A673 (cell line): ENCODE results near the gene WLS. TPM values are rescaled to one million over a fixed set of nuclear protein-coding genes. Genes with fewer than 3 reads are reported as not detected.

Experiments used
- BruUV-seq: library from RNA; stranded (reverse); fragments of 400-500 nt; replicated peaks from 2 replicates; lab custom pipeline; 2021; lab: Mats Ljungman, UMichigan
- CTCF ChIA-PET: fragments of 300-600 bp; sonication (Branson Sonifier 250); formaldehyde crosslinking; loops from one replicate; lab custom pipeline; 2022; ENCODE audit warnings: antibody characterized with exemption; lab: Charles Lee
- POLR2A ChIA-PET: fragments of 300-600 bp; sonication (Branson Sonifier 250); formaldehyde crosslinking; loops from one replicate; lab custom pipeline; 2022; ENCODE audit warnings: antibody characterized with exemption; ENCODE audit not compliant: low non-redundant PET; lab: Charles Lee
- DNase-seq: peaks from one replicate; pipeline ENCODE4 v3.0.0-alpha.2; 2015; ENCODE audit warnings: low spot score
- H3K27ac ChIP-seq: fragments of 200-600 bp; sonication (generic); 2 replicates; pipeline ENCODE4 v1.5.1; 2016; ENCODE audit warnings: mixed run types, low read depth, mild to moderate bottlenecking, mixed read lengths, antibody characterized with exemption, low read length; ENCODE audit not compliant: poor library complexity, severe bottlenecking
- H3K27me3 ChIP-seq: fragments of 200-600 bp; sonication (generic); replicated peaks from 2 replicates; pipeline ENCODE4 v1.6.1; 2017; ENCODE audit warnings: mixed run types, low read depth, mild to moderate bottlenecking, mixed read lengths, antibody characterized with exemption, low read length; ENCODE audit not compliant: insufficient read depth, poor library complexity
- H3K36me3 ChIP-seq: fragments of 200-600 bp; sonication (generic); 2 replicates; pipeline ENCODE4 v1.6.1; 2016; ENCODE audit warnings: mixed run types, mild to moderate bottlenecking, mixed read lengths, antibody characterized with exemption, low read length; ENCODE audit not compliant: insufficient read depth, poor library complexity, severe bottlenecking
- H3K4me1 ChIP-seq: fragments of 200-600 bp; sonication (generic); 2 replicates; pipeline ENCODE4 v1.6.1; 2017; ENCODE audit warnings: mixed run types, mild to moderate bottlenecking, mixed read lengths, antibody characterized with exemption, low read length; ENCODE audit not compliant: insufficient read depth, poor library complexity, severe bottlenecking
- H3K4me3 ChIP-seq: fragments of 200-600 bp; sonication (generic); 2 replicates; pipeline ENCODE4 v1.5.1; 2016; ENCODE audit warnings: low read depth, mixed run types, mild to moderate bottlenecking, mixed read lengths, low read length; ENCODE audit not compliant: poor library complexity, severe bottlenecking
- H3K9me3 ChIP-seq: fragments of 200-600 bp; sonication (generic); 2 replicates; pipeline ENCODE4 v1.6.1; 2016; ENCODE audit warnings: mixed run types, low read depth, mild to moderate bottlenecking, mixed read lengths, antibody characterized with exemption, low read length; ENCODE audit not compliant: poor library complexity, severe bottlenecking
- CTCF ChIP-seq: fragments of 300-800, 200-600 bp; sonication (generic); conservative IDR thresholded peaks from 2 replicates; pipeline ENCODE4 v1.5.1; 2017; ENCODE audit warnings: low read depth, mild to moderate bottlenecking, antibody characterized with exemption, low read length, moderate library complexity, mixed read lengths
- EZH2 ChIP-seq: fragments of 200-600 bp; sonication (generic); IDR thresholded peaks from 2 replicates; pipeline ENCODE4 v1.6.1; 2017; ENCODE audit warnings: borderline replicate concordance, low read depth, mild to moderate bottlenecking, mixed read lengths, antibody characterized with exemption, low read length; ENCODE audit not compliant: poor library complexity, severe bottlenecking
- intact Hi-C: fragments of 100-400 bp; cut with micrococcal nuclease; formaldehyde crosslinking; loops from one replicate; pipeline ENCODE4 v1.10.0; 2022; ENCODE audit not compliant: unreplicated experiment
- total RNA-seq: library from RNA; stranded (reverse); gene quantifications from 2 replicates; pipeline ENCODE4 v1.2.3, GENCODE V29; 2021

WLS gene
- total RNA-seq, 1 experiment from 2014 or later: 144 TPM

- Histone ChIP-seq H3K27ac (no peak overlapping the region), H3K4me1 (peaks cover 11% of the 10 kb centered on the region), H3K9me3 (no peaks in the 10 kb centered on the region), H3K27me3 (no peaks in the 10 kb centered on the region), H3K36me3 (peaks cover 31% of the 10 kb centered on the region), H3K4me3 (no peak overlapping the region)
- intact Hi-C loops: no loop called here
- no TSS peak for BruUV-seq
- ChIA-PET CTCF (no interaction called here), POLR2A (no interaction called here)
- TF ChIP-seq EZH2 (no peak), CTCF (no peak)
- no peak for DNase-seq
Measured at GRCh38 chr1:68140536-68140935, 91.8 kb downstream of the WLS start.

GRCh38 chr1:68136187-68136586, 96.1 kb downstream of the WLS start:
- no peak for DNase-seq
- Histone ChIP-seq H3K4me3 (no peak overlapping the region), H3K9me3 (no peaks in the 10 kb centered on the region), H3K27ac (no peak overlapping the region), H3K36me3 (peaks cover 13% of the 10 kb centered on the region), H3K4me1 (no peaks in the 10 kb centered on the region), H3K27me3 (no peaks in the 10 kb centered on the region)
- ChIA-PET POLR2A (no interaction called here), CTCF (no interaction called here)
- BruUV-seq: no TSS peak
- TF ChIP-seq CTCF: no peak
- no peak for TF ChIP-seq EZH2
- intact Hi-C loops: no loop called here

GRCh38 chr1:68132426-68133130, 99.7 kb downstream of the WLS start:
- Histone ChIP-seq H3K27me3 (no peaks in the 10 kb centered on the region), H3K36me3 (peaks cover 13% of the 10 kb centered on the region), H3K4me3 (no peak overlapping the region), H3K4me1 (no peaks in the 10 kb centered on the region), H3K9me3 (no peaks in the 10 kb centered on the region), H3K27ac (no peak overlapping the region)
- no peak for DNase-seq
- ChIA-PET POLR2A (no interaction called here), CTCF (no interaction called here)
- TF ChIP-seq EZH2 (no peak), CTCF (no peak)
- intact Hi-C loops: no loop called here
- BruUV-seq: no TSS peak
